ENCODE measurements around the gene BCL11A.

- TF ChIP-seq CTCF (IDR thresholded peaks at IDR 0.05; ENCODE audit: insufficient read depth, low read depth, low read length) (no peak), EZH2 (IDR thresholded peaks at IDR 0.05; ENCODE audit: insufficient read depth, low read length) (no peak)
These were observed 78.2 kb downstream of the BCL11A start for GRCh38 chr2:60475123-60475830.
